ENCODE measurements around the gene PTRH2.

PTRH2 gene

GRCh38 chr17:59746849-59747445, 39.7 kb upstream of the PTRH2 start:
- Histone ChIP-seq H3K27me3 (ENCODE audit: control insufficient read depth in 5 of 5, insufficient read depth in 4 of 5, low read length in 5 of 5) (no peaks in the 10 kb centered on the region), H3K4me3 (ENCODE audit: low read depth in 1 of 5, low read length in 5 of 5) (no peak overlapping the region), H3K27ac (ENCODE audit: low read depth, low read length) (no peak overlapping the region), H3K4me1 (ENCODE audit: control insufficient read depth in 5 of 5, insufficient read depth in 5 of 5, low read length in 5 of 5) (no peaks in the 10 kb centered on the region), H3K9ac (ENCODE audit: low read length in 5 of 5) (no peak overlapping the region), H3K9me3 (ENCODE audit: control insufficient read depth in 5 of 5, low read length in 5 of 5) (no peaks in the 10 kb centered on the region), H3K36me3 (ENCODE audit: control insufficient read depth in 5 of 5, insufficient read depth in 5 of 5, low read length in 5 of 5) (peaks cover 0 to 4% (median 2%) of the 10 kb centered on the region in 5 donors)

- Histone ChIP-seq H3K4me1 (ENCODE audit: control insufficient read depth in 5 of 5, insufficient read depth in 5 of 5, low read length in 5 of 5) (no peaks in the 10 kb centered on the region), H3K27ac (ENCODE audit: low read depth, low read length) (no peak overlapping the region), H3K27me3 (ENCODE audit: control insufficient read depth in 5 of 5, insufficient read depth in 4 of 5, low read length in 5 of 5) (no peaks in the 10 kb centered on the region), H3K9ac (ENCODE audit: low read length in 5 of 5) (no peak overlapping the region), H3K9me3 (ENCODE audit: control insufficient read depth in 5 of 5, low read length in 5 of 5) (no peaks in the 10 kb centered on the region), H3K36me3 (ENCODE audit: control insufficient read depth in 5 of 5, insufficient read depth in 5 of 5, low read length in 5 of 5) (peaks cover 0 to 7% (median 4%) of the 10 kb centered on the region in 5 donors), H3K4me3 (ENCODE audit: low read depth in 1 of 5, low read length in 5 of 5) (no peak overlapping the region)
Measured at GRCh38 chr17:59745040-59745439, 37.8 kb upstream of the PTRH2 start.

GRCh38 chr17:59743842-59744241, 36.6 kb upstream of the PTRH2 start:
- no peaks in the 10 kb centered on the region for H3K27me3 ChIP-seq (ENCODE audit: control insufficient read depth in 5 of 5, insufficient read depth in 4 of 5, low read length in 5 of 5)
- H3K9ac ChIP-seq (ENCODE audit: low read length in 5 of 5) = no peak overlapping the region
- no peaks in the 10 kb centered on the region for H3K4me1 ChIP-seq (ENCODE audit: control insufficient read depth in 5 of 5, insufficient read depth in 5 of 5, low read length in 5 of 5)
- no peak overlapping the region for H3K4me3 ChIP-seq (ENCODE audit: low read depth in 1 of 5, low read length in 5 of 5)
- no peak overlapping the region for H3K27ac ChIP-seq (ENCODE audit: low read depth, low read length)
- peaks cover 0 to 7% (median 4%) of the 10 kb centered on the region in 5 donors for H3K36me3 ChIP-seq (ENCODE audit: control insufficient read depth in 5 of 5, insufficient read depth in 5 of 5, low read length in 5 of 5)
- no peaks in the 10 kb centered on the region for H3K9me3 ChIP-seq (ENCODE audit: control insufficient read depth in 5 of 5, low read length in 5 of 5)

- H3K27me3 ChIP-seq (ENCODE audit: control insufficient read depth in 5 of 5, insufficient read depth in 4 of 5, low read length in 5 of 5) = no peaks in the 10 kb centered on the region
- H3K4me3 ChIP-seq (ENCODE audit: low read depth in 1 of 5, low read length in 5 of 5) = no peak overlapping the region
- H3K27ac ChIP-seq (ENCODE audit: low read depth, low read length) = no peak overlapping the region
- no peaks in the 10 kb centered on the region for H3K9me3 ChIP-seq (ENCODE audit: control insufficient read depth in 5 of 5, low read length in 5 of 5)
- H3K36me3 ChIP-seq (ENCODE audit: control insufficient read depth in 5 of 5, insufficient read depth in 5 of 5, low read length in 5 of 5) = peaks cover 0 to 29% (median 12%) of the 10 kb centered on the region in 5 donors
- no peaks in the 10 kb centered on the region for H3K4me1 ChIP-seq (ENCODE audit: control insufficient read depth in 5 of 5, insufficient read depth in 5 of 5, low read length in 5 of 5)
- H3K9ac ChIP-seq (ENCODE audit: low read length in 5 of 5) = no peak overlapping the region
Measured at GRCh38 chr17:59737324-59737723, 30.1 kb upstream of the PTRH2 start.

- Histone ChIP-seq H3K4me1 (ENCODE audit: control insufficient read depth in 5 of 5, insufficient read depth in 5 of 5, low read length in 5 of 5) (peaks cover 0 to 10% (median 0%) of the 10 kb centered on the region in 5 donors), H3K27me3 (ENCODE audit: control insufficient read depth in 5 of 5, insufficient read depth in 4 of 5, low read length in 5 of 5) (no peaks in the 10 kb centered on the region), H3K36me3 (ENCODE audit: control insufficient read depth in 5 of 5, insufficient read depth in 5 of 5, low read length in 5 of 5) (peaks cover 0 to 27% (median 11%) of the 10 kb centered on the region in 5 donors), H3K4me3 (ENCODE audit: low read depth in 1 of 5, low read length in 5 of 5) (no peak overlapping the region), H3K9ac (ENCODE audit: low read length in 5 of 5) (no peak overlapping the region), H3K9me3 (ENCODE audit: control insufficient read depth in 5 of 5, low read length in 5 of 5) (no peaks in the 10 kb centered on the region), H3K27ac (ENCODE audit: low read depth, low read length) (no peak overlapping the region)
Measured at GRCh38 chr17:59734226-59734625, 27.0 kb upstream of the PTRH2 start.

- H3K4me3 ChIP-seq (ENCODE audit: low read depth in 1 of 5, low read length in 5 of 5) = no peak overlapping the region
- H3K4me1 ChIP-seq (ENCODE audit: control insufficient read depth in 5 of 5, insufficient read depth in 5 of 5, low read length in 5 of 5) = peaks cover 0 to 10% (median 0%) of the 10 kb centered on the region in 5 donors
- no peaks in the 10 kb centered on the region for H3K27me3 ChIP-seq (ENCODE audit: control insufficient read depth in 5 of 5, insufficient read depth in 4 of 5, low read length in 5 of 5)
- no peak overlapping the region for H3K9ac ChIP-seq (ENCODE audit: low read length in 5 of 5)
- H3K36me3 ChIP-seq (ENCODE audit: control insufficient read depth in 5 of 5, insufficient read depth in 5 of 5, low read length in 5 of 5) = peaks cover 0 to 27% (median 10%) of the 10 kb centered on the region in 5 donors
- no peaks in the 10 kb centered on the region for H3K9me3 ChIP-seq (ENCODE audit: control insufficient read depth in 5 of 5, low read length in 5 of 5)
- H3K27ac ChIP-seq (ENCODE audit: low read depth, low read length) = no peak overlapping the region
Measured at GRCh38 chr17:59733697-59734096, 26.5 kb upstream of the PTRH2 start.

GRCh38 chr17:59730268-59730834, 23.1 kb upstream of the PTRH2 start:
- Histone ChIP-seq H3K4me1 (ENCODE audit: control insufficient read depth in 5 of 5, insufficient read depth in 5 of 5, low read length in 5 of 5) (peaks cover 0 to 15% (median 5%) of the 10 kb centered on the region in 5 donors), H3K9me3 (ENCODE audit: control insufficient read depth in 5 of 5, low read length in 5 of 5) (no peaks in the 10 kb centered on the region), H3K27me3 (ENCODE audit: control insufficient read depth in 5 of 5, insufficient read depth in 4 of 5, low read length in 5 of 5) (no peaks in the 10 kb centered on the region), H3K27ac (ENCODE audit: low read depth, low read length) (no peak overlapping the region), H3K36me3 (ENCODE audit: control insufficient read depth in 5 of 5, insufficient read depth in 5 of 5, low read length in 5 of 5) (peaks cover 0 to 7% (median 3%) of the 10 kb centered on the region in 5 donors), H3K9ac (ENCODE audit: low read length in 5 of 5) (no peak overlapping the region), H3K4me3 (ENCODE audit: low read depth in 1 of 5, low read length in 5 of 5) (no peak overlapping the region)

- Histone ChIP-seq H3K36me3 (ENCODE audit: control insufficient read depth in 5 of 5, insufficient read depth in 5 of 5, low read length in 5 of 5) (peaks cover 0 to 2% (median 0%) of the 10 kb centered on the region in 5 donors), H3K9ac (ENCODE audit: low read length in 5 of 5) (no peak overlapping the region), H3K27me3 (ENCODE audit: control insufficient read depth in 5 of 5, insufficient read depth in 4 of 5, low read length in 5 of 5) (no peaks in the 10 kb centered on the region), H3K4me1 (ENCODE audit: control insufficient read depth in 5 of 5, insufficient read depth in 5 of 5, low read length in 5 of 5) (peaks cover 0 to 23% (median 11%) of the 10 kb centered on the region in 5 donors), H3K27ac (ENCODE audit: low read depth, low read length) (no peak overlapping the region), H3K4me3 (ENCODE audit: low read depth in 1 of 5, low read length in 5 of 5) (no peak overlapping the region), H3K9me3 (ENCODE audit: control insufficient read depth in 5 of 5, low read length in 5 of 5) (no peaks in the 10 kb centered on the region)
Measured at GRCh38 chr17:59727817-59728533, 20.7 kb upstream of the PTRH2 start.

GRCh38 chr17:59725691-59726090, 18.5 kb upstream of the PTRH2 start:
- Histone ChIP-seq H3K27ac (ENCODE audit: low read depth, low read length) (peak overlapping the region; percentile 40), H3K9me3 (ENCODE audit: control insufficient read depth in 5 of 5, low read length in 5 of 5) (no peaks in the 10 kb centered on the region), H3K9ac (ENCODE audit: low read length in 5 of 5) (peak overlapping the region in 1 of 5 donors; percentile 47), H3K36me3 (ENCODE audit: control insufficient read depth in 5 of 5, insufficient read depth in 5 of 5, low read length in 5 of 5) (no peaks in the 10 kb centered on the region), H3K27me3 (ENCODE audit: control insufficient read depth in 5 of 5, insufficient read depth in 4 of 5, low read length in 5 of 5) (no peaks in the 10 kb centered on the region), H3K4me1 (ENCODE audit: control insufficient read depth in 5 of 5, insufficient read depth in 5 of 5, low read length in 5 of 5) (peaks cover 0 to 23% (median 11%) of the 10 kb centered on the region in 5 donors), H3K4me3 (ENCODE audit: low read depth in 1 of 5, low read length in 5 of 5) (peak overlapping the region in 1 of 5 donors; percentile 24)

GRCh38 chr17:59723607-59724006, 16.4 kb upstream of the PTRH2 start:
- no peak overlapping the region for H3K27ac ChIP-seq (ENCODE audit: low read depth, low read length)

More at GRCh38 chr17:59723607-59724006, 16.4 kb upstream of the PTRH2 start:
- H3K27me3 ChIP-seq (ENCODE audit: control insufficient read depth in 5 of 5, insufficient read depth in 4 of 5, low read length in 5 of 5) = no peaks in the 10 kb centered on the region
- H3K9ac ChIP-seq (ENCODE audit: low read length in 5 of 5) = no peak overlapping the region
- H3K9me3 ChIP-seq (ENCODE audit: control insufficient read depth in 5 of 5, low read length in 5 of 5) = no peaks in the 10 kb centered on the region
- H3K4me3 ChIP-seq (ENCODE audit: low read depth in 1 of 5, low read length in 5 of 5) = no peak overlapping the region
- H3K36me3 ChIP-seq (ENCODE audit: control insufficient read depth in 5 of 5, insufficient read depth in 5 of 5, low read length in 5 of 5) = no peaks in the 10 kb centered on the region
- H3K4me1 ChIP-seq (ENCODE audit: control insufficient read depth in 5 of 5, insufficient read depth in 5 of 5, low read length in 5 of 5) = peaks cover 0 to 13% (median 11%) of the 10 kb centered on the region in 5 donors

Data from subcutaneous abdominal adipose tissue (tissue), 5 donors.